Smooth muscle cell (in vitro differentiated cells): Measurements from ENCODE around the gene NELL1. TPM values are rescaled to one million over a fixed set of nuclear protein-coding genes. Genes with fewer than 3 reads are reported as not detected.

Experiments used
- DNase-seq: peaks from one replicate; lab custom pipeline; 2025; ENCODE audit not compliant: unreplicated experiment; lab: John Stamatoyannopoulos, UW
- H2AFZ ChIP-seq: fragments of 200-600 bp; sonication (generic); 2 replicates; pipeline ENCODE4 v1.6.0; 2016; ENCODE audit warnings: antibody characterized with exemption, low read depth, mild to moderate bottlenecking
- H3F3A ChIP-seq: fragments of 200-600 bp; sonication (generic); 2 replicates; pipeline ENCODE4 v1.6.0; 2017; ENCODE audit warnings: antibody characterized with exemption, low read depth
- H3K27ac ChIP-seq: fragments of 200-600 bp; sonication (generic); 2 replicates; pipeline ENCODE4 v1.5.1; 2016; ENCODE audit warnings: low read depth, mild to moderate bottlenecking
- H3K27me3 ChIP-seq: fragments of 200-600 bp; sonication (generic); 2 replicates; pipeline ENCODE4 v1.6.1; 2016; ENCODE audit warnings: low read depth, mild to moderate bottlenecking
- H3K36me3 ChIP-seq: fragments of 200-600 bp; sonication (generic); 2 replicates; pipeline ENCODE4 v1.5.1; 2016; ENCODE audit warnings: low read depth
- H3K4me1 ChIP-seq: fragments of 200-600 bp; sonication (generic); 2 replicates; pipeline ENCODE4 v1.5.1; 2016; ENCODE audit warnings: low read depth
- H3K4me2 ChIP-seq: fragments of 200-600 bp; sonication (generic); 2 replicates; pipeline ENCODE4 v1.6.0; 2016; ENCODE audit warnings: mild to moderate bottlenecking
- H3K4me3 ChIP-seq: fragments of 200-600 bp; sonication (generic); 2 replicates; pipeline ENCODE4 v1.5.1; 2016; ENCODE audit warnings: mild to moderate bottlenecking
- H3K79me2 ChIP-seq: fragments of 200-600 bp; sonication (generic); 2 replicates; pipeline ENCODE4 v1.6.0; 2016; ENCODE audit warnings: low read depth, mild to moderate bottlenecking
- H3K9ac ChIP-seq: fragments of 200-600 bp; sonication (generic); 2 replicates; pipeline ENCODE4 v1.6.0; 2016; ENCODE audit warnings: low read depth
- H3K9me3 ChIP-seq: fragments of 200-600 bp; sonication (generic); replicated peaks from 2 replicates; pipeline ENCODE4 v1.5.1; 2016; ENCODE audit warnings: low read depth
- H4K20me1 ChIP-seq: fragments of 200-600 bp; sonication (generic); 2 replicates; pipeline ENCODE4 v1.6.0; 2016; ENCODE audit warnings: low read depth
- WGBS: methylation state at CpG from one replicate; pipeline ENCODE4 v1.1.7; 2016; ENCODE audit warnings: low lambda C conversion rate; 5-methylcytosine and 5-hydroxymethylcytosine counted together
- polyA plus RNA-seq: library from polyadenylated mRNA; unstranded; fragments of >200 nt; fragmentation: Nextera tagmentation; extraction: Ambion mirVana; gene quantifications from 2 replicates; pipeline ENCODE4 v1.2.1, GENCODE V29; 2016
- total RNA-seq: library from RNA; depleted of rRNA; stranded (reverse); fragments of >200 nt; gene quantifications from 2 replicates; pipeline ENCODE4 v1.2.3, GENCODE V29; 2014
- TF ChIP-seq, protein P1 (sequence below): fragments of 200-600 bp; sonication (generic); IDR thresholded peaks from 2 replicates; pipeline ENCODE4 v1.5.1; 2017; ENCODE audit warnings: borderline replicate concordance, mild to moderate bottlenecking, antibody characterized with exemption; ENCODE audit not compliant: insufficient read depth, poor library complexity, severe bottlenecking

NELL1 gene
- total and polyA plus RNA-seq, 2 experiments from 2014 or later: not detected

DNA sequence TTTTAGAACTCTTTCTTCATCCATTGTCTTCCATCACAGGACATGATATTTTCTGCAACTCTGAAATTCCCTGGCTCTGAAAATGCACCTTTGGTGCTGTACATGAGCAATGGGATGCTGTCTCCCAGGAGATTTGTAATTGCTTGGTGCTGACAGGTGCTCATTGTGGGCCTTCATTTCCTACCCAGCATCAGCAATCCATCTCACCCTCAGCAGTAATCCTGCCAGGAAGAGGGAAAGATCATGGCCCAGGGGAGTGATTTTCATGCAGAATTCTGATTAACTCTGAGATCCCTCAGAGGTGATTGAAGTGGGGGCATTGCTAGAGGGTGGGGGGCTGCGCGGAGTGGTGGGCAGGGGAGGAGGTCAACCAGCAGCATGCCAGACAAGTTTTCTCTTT is 651.7 kb downstream of the NELL1 start:
- H3K79me2 ChIP-seq: no peaks in the 10 kb centered on the region
- H3K9me3 ChIP-seq: no peaks in the 10 kb centered on the region
- DNase-seq: no peak
- H3K4me2 ChIP-seq: no peak overlapping the region
- no peaks in the 10 kb centered on the region for H3K27me3 ChIP-seq
- 67% methylated on average over 2 of the region's 2 CpGs for WGBS
- no peaks in the 10 kb centered on the region for H3K4me1 ChIP-seq
- no peak overlapping the region for H2AFZ ChIP-seq
- H3K27ac ChIP-seq: no peak overlapping the region
- no peak overlapping the region for H3K4me3 ChIP-seq
- TF ChIP-seq, protein P1, sequence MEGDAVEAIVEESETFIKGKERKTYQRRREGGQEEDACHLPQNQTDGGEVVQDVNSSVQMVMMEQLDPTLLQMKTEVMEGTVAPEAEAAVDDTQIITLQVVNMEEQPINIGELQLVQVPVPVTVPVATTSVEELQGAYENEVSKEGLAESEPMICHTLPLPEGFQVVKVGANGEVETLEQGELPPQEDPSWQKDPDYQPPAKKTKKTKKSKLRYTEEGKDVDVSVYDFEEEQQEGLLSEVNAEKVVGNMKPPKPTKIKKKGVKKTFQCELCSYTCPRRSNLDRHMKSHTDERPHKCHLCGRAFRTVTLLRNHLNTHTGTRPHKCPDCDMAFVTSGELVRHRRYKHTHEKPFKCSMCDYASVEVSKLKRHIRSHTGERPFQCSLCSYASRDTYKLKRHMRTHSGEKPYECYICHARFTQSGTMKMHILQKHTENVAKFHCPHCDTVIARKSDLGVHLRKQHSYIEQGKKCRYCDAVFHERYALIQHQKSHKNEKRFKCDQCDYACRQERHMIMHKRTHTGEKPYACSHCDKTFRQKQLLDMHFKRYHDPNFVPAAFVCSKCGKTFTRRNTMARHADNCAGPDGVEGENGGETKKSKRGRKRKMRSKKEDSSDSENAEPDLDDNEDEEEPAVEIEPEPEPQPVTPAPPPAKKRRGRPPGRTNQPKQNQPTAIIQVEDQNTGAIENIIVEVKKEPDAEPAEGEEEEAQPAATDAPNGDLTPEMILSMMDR: no peak
- no peak overlapping the region for H3K9ac ChIP-seq
- no peaks in the 10 kb centered on the region for H3F3A ChIP-seq
- H4K20me1 ChIP-seq: no peaks in the 10 kb centered on the region
- no peaks in the 10 kb centered on the region for H3K36me3 ChIP-seq

DNA sequence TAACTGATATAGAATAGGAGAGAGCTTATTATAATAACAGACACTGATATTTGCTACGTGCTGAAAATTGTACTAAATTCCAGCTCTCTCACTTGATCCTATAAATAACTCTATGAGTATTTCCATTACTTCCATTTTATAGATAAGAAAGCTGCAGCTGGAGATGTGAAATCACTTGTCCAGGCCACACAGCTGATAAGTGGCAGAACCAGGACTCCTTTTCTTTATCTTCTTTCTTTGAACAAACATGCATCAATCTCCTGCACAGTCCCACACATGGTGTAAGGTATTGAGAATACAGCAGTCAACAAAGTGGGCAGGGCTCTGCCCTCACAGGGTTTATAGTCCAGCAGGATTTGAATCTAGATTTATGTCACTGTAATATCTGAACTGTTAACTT is 652.1 kb downstream of the NELL1 start:
- Histone ChIP-seq H3K4me2 (no peak overlapping the region), H3F3A (no peaks in the 10 kb centered on the region)
- 33% methylated on average over 1 of the region's 1 CpG for WGBS

DNA sequence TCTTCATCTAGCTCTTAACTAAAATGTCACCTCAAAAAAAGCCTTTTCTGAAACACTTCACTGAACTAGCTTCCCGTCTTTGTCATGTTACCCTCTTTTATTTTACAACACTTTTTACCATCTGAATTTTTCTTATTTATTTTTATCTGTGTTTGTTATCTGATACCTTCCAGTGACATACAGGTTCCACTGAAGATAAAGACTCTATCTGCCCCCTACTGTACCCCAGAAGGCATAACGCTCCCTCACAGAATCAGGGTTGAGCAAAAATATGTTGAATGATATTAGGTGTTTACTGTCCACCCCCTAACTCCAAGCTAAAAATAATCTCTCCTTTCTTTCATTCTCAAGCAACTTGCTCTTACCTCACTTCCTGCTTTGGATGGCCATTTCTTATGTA is 654.2 kb downstream of the NELL1 start:
- TF ChIP-seq, protein P1: no peak
- H3K9me3 ChIP-seq: no peaks in the 10 kb centered on the region
- H3K4me2 ChIP-seq: no peak overlapping the region
- H3K4me3 ChIP-seq: no peak overlapping the region
- no peak overlapping the region for H2AFZ ChIP-seq
- H3K9ac ChIP-seq: no peak overlapping the region
- DNase-seq: no peak
- H3K27ac ChIP-seq: no peak overlapping the region
- H4K20me1 ChIP-seq: no peaks in the 10 kb centered on the region
- H3K27me3 ChIP-seq: no peaks in the 10 kb centered on the region
- no peaks in the 10 kb centered on the region for H3K79me2 ChIP-seq
- WGBS: 93% methylated on average over 2 of the region's 2 CpGs
- H3F3A ChIP-seq: no peaks in the 10 kb centered on the region
- no peaks in the 10 kb centered on the region for H3K4me1 ChIP-seq
- no peaks in the 10 kb centered on the region for H3K36me3 ChIP-seq

More for the DNA sequence above, 652.1 kb downstream of the NELL1 start:
- Histone ChIP-seq H3K79me2 (no peaks in the 10 kb centered on the region), H3K9me3 (no peaks in the 10 kb centered on the region), H3K27ac (no peak overlapping the region), H4K20me1 (no peaks in the 10 kb centered on the region), H3K9ac (no peak overlapping the region), H3K4me3 (no peak overlapping the region), H2AFZ (no peak overlapping the region), H3K4me1 (no peaks in the 10 kb centered on the region), H3K36me3 (no peaks in the 10 kb centered on the region), H3K27me3 (no peaks in the 10 kb centered on the region)
- TF ChIP-seq, protein P1: no peak
- no peak for DNase-seq

DNA sequence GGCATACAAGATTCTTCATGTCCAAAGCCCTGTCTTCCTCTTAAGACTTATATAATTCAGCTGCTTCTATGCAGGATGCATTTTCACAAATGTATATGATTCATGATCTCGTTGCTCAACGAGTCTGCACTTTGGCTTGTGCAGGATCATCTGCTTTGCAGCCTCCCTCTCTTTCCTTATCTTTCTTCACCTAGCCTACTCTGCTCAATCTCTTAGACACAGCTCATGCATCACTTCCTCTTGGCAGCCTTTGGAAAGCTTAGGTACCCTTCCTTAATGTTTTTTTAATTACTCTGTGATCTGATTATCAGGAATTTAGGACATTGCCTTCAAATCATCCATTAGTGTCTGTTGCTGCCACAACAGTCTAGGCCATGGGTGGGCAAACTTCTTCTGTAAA is 673.8 kb downstream of the NELL1 start:
- Histone ChIP-seq H3K9me3 (no peaks in the 10 kb centered on the region), H3K36me3 (no peaks in the 10 kb centered on the region), H3K4me3 (no peak overlapping the region), H3K4me2 (no peak overlapping the region), H4K20me1 (no peaks in the 10 kb centered on the region), H3F3A (no peaks in the 10 kb centered on the region), H3K79me2 (no peaks in the 10 kb centered on the region), H2AFZ (no peak overlapping the region), H3K27me3 (no peaks in the 10 kb centered on the region), H3K27ac (no peak overlapping the region), H3K4me1 (no peaks in the 10 kb centered on the region), H3K9ac (no peak overlapping the region)
- TF ChIP-seq, protein P1: no peak
- 82% methylated on average over 2 of the region's 2 CpGs for WGBS
- no peak for DNase-seq
